ENCODE data around the gene ABLIM2.

Gene ABLIM2

GRCh38 chr4:8128100-8128856 lies 30.3 kb downstream of the ABLIM2 start:
- no peaks in the 10 kb centered on the region for H3K9me3 ChIP-seq (ENCODE audit: control insufficient read depth, low read length)
- no peaks in the 10 kb centered on the region for H3K4me1 ChIP-seq (ENCODE audit: control insufficient read depth, insufficient read depth, low read length)
- no peaks in the 10 kb centered on the region for H3K27me3 ChIP-seq (ENCODE audit: control insufficient read depth, insufficient read depth, low read length)
- H3K4me3 ChIP-seq (ENCODE audit: low read length): no peak overlapping the region
- no peaks in the 10 kb centered on the region for H3K36me3 ChIP-seq (ENCODE audit: control insufficient read depth, insufficient read depth, low read length)
- no peak overlapping the region for H3K9ac ChIP-seq (ENCODE audit: low read length)

- no peaks in the 10 kb centered on the region for H3K27me3 ChIP-seq (ENCODE audit: control insufficient read depth, insufficient read depth, low read length)
- H3K9me3 ChIP-seq (ENCODE audit: control insufficient read depth, low read length): no peaks in the 10 kb centered on the region
- no peak overlapping the region for H3K9ac ChIP-seq (ENCODE audit: low read length)
Measured at GRCh38 chr4:8127051-8127826, 31.4 kb downstream of the ABLIM2 start.

GRCh38 chr4:8126523-8126922 lies 32.1 kb downstream of the ABLIM2 start:
- Histone ChIP-seq H3K9me3 (ENCODE audit: control insufficient read depth, low read length) (no peaks in the 10 kb centered on the region), H3K9ac (ENCODE audit: low read length) (no peak overlapping the region), H3K4me3 (ENCODE audit: low read length) (no peak overlapping the region), H3K36me3 (ENCODE audit: control insufficient read depth, insufficient read depth, low read length) (no peaks in the 10 kb centered on the region), H3K4me1 (ENCODE audit: control insufficient read depth, insufficient read depth, low read length) (no peaks in the 10 kb centered on the region), H3K27me3 (ENCODE audit: control insufficient read depth, insufficient read depth, low read length) (no peaks in the 10 kb centered on the region)

More at GRCh38 chr4:8127051-8127826, 31.4 kb downstream of the ABLIM2 start:
- Histone ChIP-seq H3K4me3 (ENCODE audit: low read length) (no peak overlapping the region), H3K4me1 (ENCODE audit: control insufficient read depth, insufficient read depth, low read length) (no peaks in the 10 kb centered on the region), H3K36me3 (ENCODE audit: control insufficient read depth, insufficient read depth, low read length) (no peaks in the 10 kb centered on the region)

- H3K36me3 ChIP-seq (ENCODE audit: control insufficient read depth, insufficient read depth, low read length): no peaks in the 10 kb centered on the region
- no peaks in the 10 kb centered on the region for H3K4me1 ChIP-seq (ENCODE audit: control insufficient read depth, insufficient read depth, low read length)
- no peaks in the 10 kb centered on the region for H3K9me3 ChIP-seq (ENCODE audit: control insufficient read depth, low read length)
- no peak overlapping the region for H3K9ac ChIP-seq (ENCODE audit: low read length)
- H3K27me3 ChIP-seq (ENCODE audit: control insufficient read depth, insufficient read depth, low read length): no peaks in the 10 kb centered on the region
- H3K4me3 ChIP-seq (ENCODE audit: low read length): no peak overlapping the region
Measured at GRCh38 chr4:8125526-8126056, 33.0 kb downstream of the ABLIM2 start.

- Histone ChIP-seq H3K4me3 (ENCODE audit: low read length) (no peak overlapping the region), H3K4me1 (ENCODE audit: control insufficient read depth, insufficient read depth, low read length) (no peaks in the 10 kb centered on the region), H3K27me3 (ENCODE audit: control insufficient read depth, insufficient read depth, low read length) (no peaks in the 10 kb centered on the region), H3K9ac (ENCODE audit: low read length) (no peak overlapping the region), H3K9me3 (ENCODE audit: control insufficient read depth, low read length) (no peaks in the 10 kb centered on the region), H3K36me3 (ENCODE audit: control insufficient read depth, insufficient read depth, low read length) (no peaks in the 10 kb centered on the region)
Measured at GRCh38 chr4:8123870-8124269, 34.7 kb downstream of the ABLIM2 start.

- Histone ChIP-seq H3K9ac (ENCODE audit: low read length) (no peak overlapping the region), H3K36me3 (ENCODE audit: control insufficient read depth, insufficient read depth, low read length) (no peaks in the 10 kb centered on the region), H3K27me3 (ENCODE audit: control insufficient read depth, insufficient read depth, low read length) (no peaks in the 10 kb centered on the region), H3K9me3 (ENCODE audit: control insufficient read depth, low read length) (no peaks in the 10 kb centered on the region), H3K4me3 (ENCODE audit: low read length) (no peak overlapping the region), H3K4me1 (ENCODE audit: control insufficient read depth, insufficient read depth, low read length) (no peaks in the 10 kb centered on the region)
Measured at GRCh38 chr4:8123389-8123788, 35.2 kb downstream of the ABLIM2 start.

- no peaks in the 10 kb centered on the region for H3K9me3 ChIP-seq (ENCODE audit: control insufficient read depth, low read length)
- no peak overlapping the region for H3K9ac ChIP-seq (ENCODE audit: low read length)
- no peak overlapping the region for H3K4me3 ChIP-seq (ENCODE audit: low read length)
- no peaks in the 10 kb centered on the region for H3K36me3 ChIP-seq (ENCODE audit: control insufficient read depth, insufficient read depth, low read length)
- H3K27me3 ChIP-seq (ENCODE audit: control insufficient read depth, insufficient read depth, low read length): no peaks in the 10 kb centered on the region
- H3K4me1 ChIP-seq (ENCODE audit: control insufficient read depth, insufficient read depth, low read length): peaks cover 3% of the 10 kb centered on the region
Measured at GRCh38 chr4:8122746-8123145, 35.9 kb downstream of the ABLIM2 start.

GRCh38 chr4:8121292-8122015 lies 37.2 kb downstream of the ABLIM2 start:
- Histone ChIP-seq H3K9ac (ENCODE audit: low read length) (no peak overlapping the region), H3K4me1 (ENCODE audit: control insufficient read depth, insufficient read depth, low read length) (peaks cover 7% of the 10 kb centered on the region), H3K4me3 (ENCODE audit: low read length) (no peak overlapping the region), H3K36me3 (ENCODE audit: control insufficient read depth, insufficient read depth, low read length) (no peaks in the 10 kb centered on the region), H3K9me3 (ENCODE audit: control insufficient read depth, low read length) (no peaks in the 10 kb centered on the region), H3K27me3 (ENCODE audit: control insufficient read depth, insufficient read depth, low read length) (no peaks in the 10 kb centered on the region)

GRCh38 chr4:8120501-8120900 lies 38.1 kb downstream of the ABLIM2 start:
- no peaks in the 10 kb centered on the region for H3K27me3 ChIP-seq (ENCODE audit: control insufficient read depth, insufficient read depth, low read length)
- H3K9ac ChIP-seq (ENCODE audit: low read length): no peak overlapping the region
- H3K4me3 ChIP-seq (ENCODE audit: low read length): no peak overlapping the region
- H3K36me3 ChIP-seq (ENCODE audit: control insufficient read depth, insufficient read depth, low read length): no peaks in the 10 kb centered on the region
- H3K4me1 ChIP-seq (ENCODE audit: control insufficient read depth, insufficient read depth, low read length): peaks cover 7% of the 10 kb centered on the region
- H3K9me3 ChIP-seq (ENCODE audit: control insufficient read depth, low read length): no peaks in the 10 kb centered on the region

GRCh38 chr4:8119877-8120276 lies 38.7 kb downstream of the ABLIM2 start:
- H3K9me3 ChIP-seq (ENCODE audit: control insufficient read depth, low read length): no peaks in the 10 kb centered on the region
- no peaks in the 10 kb centered on the region for H3K36me3 ChIP-seq (ENCODE audit: control insufficient read depth, insufficient read depth, low read length)
- H3K27me3 ChIP-seq (ENCODE audit: control insufficient read depth, insufficient read depth, low read length): no peaks in the 10 kb centered on the region
- no peak overlapping the region for H3K9ac ChIP-seq (ENCODE audit: low read length)
- peaks cover 12% of the 10 kb centered on the region for H3K4me1 ChIP-seq (ENCODE audit: control insufficient read depth, insufficient read depth, low read length)
- no peak overlapping the region for H3K4me3 ChIP-seq (ENCODE audit: low read length)

GRCh38 chr4:8118531-8118930 lies 40.1 kb downstream of the ABLIM2 start:
- Histone ChIP-seq H3K4me1 (ENCODE audit: control insufficient read depth, insufficient read depth, low read length) (peaks cover 25% of the 10 kb centered on the region), H3K36me3 (ENCODE audit: control insufficient read depth, insufficient read depth, low read length) (no peaks in the 10 kb centered on the region), H3K9me3 (ENCODE audit: control insufficient read depth, low read length) (no peaks in the 10 kb centered on the region), H3K9ac (ENCODE audit: low read length) (no peak overlapping the region), H3K4me3 (ENCODE audit: low read length) (no peak overlapping the region), H3K27me3 (ENCODE audit: control insufficient read depth, insufficient read depth, low read length) (no peaks in the 10 kb centered on the region)

GRCh38 chr4:8118035-8118434 lies 40.6 kb downstream of the ABLIM2 start:
- no peaks in the 10 kb centered on the region for H3K36me3 ChIP-seq (ENCODE audit: control insufficient read depth, insufficient read depth, low read length)
- H3K9ac ChIP-seq (ENCODE audit: low read length): no peak overlapping the region
- no peaks in the 10 kb centered on the region for H3K9me3 ChIP-seq (ENCODE audit: control insufficient read depth, low read length)
- H3K4me1 ChIP-seq (ENCODE audit: control insufficient read depth, insufficient read depth, low read length): peaks cover 30% of the 10 kb centered on the region
- no peaks in the 10 kb centered on the region for H3K27me3 ChIP-seq (ENCODE audit: control insufficient read depth, insufficient read depth, low read length)
- no peak overlapping the region for H3K4me3 ChIP-seq (ENCODE audit: low read length)
